Ectodermal cell (in vitro differentiated cells): ENCODE measurements around the gene ACSF3.

Experiments
- H3K27ac ChIP-seq: 2 replicates; pipeline ENCODE4 v1.7.0; 2013; ENCODE audit warnings: mild to moderate bottlenecking, low read depth, low read length; ENCODE audit not compliant: insufficient read depth, poor library complexity, severe bottlenecking
- H3K27me3 ChIP-seq: 2 replicates; pipeline ENCODE4 v1.7.0; 2013; ENCODE audit warnings: mild to moderate bottlenecking, low read length; ENCODE audit not compliant: insufficient read depth, control insufficient read depth, poor library complexity, severe bottlenecking
- H3K36me3 ChIP-seq: one replicate; pipeline ENCODE4 v1.7.0; 2013; ENCODE audit warnings: low read length; ENCODE audit not compliant: control insufficient read depth, insufficient read depth
- H3K4me1 ChIP-seq: one replicate; pipeline ENCODE4 v1.7.0; 2013; ENCODE audit warnings: low read length; ENCODE audit not compliant: control insufficient read depth, insufficient read depth
- H3K4me3 ChIP-seq: 2 replicates; pipeline ENCODE4 v1.7.0; 2013; ENCODE audit warnings: low read depth, low read length, control low read depth; ENCODE audit not compliant: insufficient read depth
- H3K9me3 ChIP-seq: 2 replicates; pipeline ENCODE4 v1.7.0; 2013; ENCODE audit warnings: mild to moderate bottlenecking, low read length, moderate library complexity; ENCODE audit not compliant: control insufficient read depth
- WGBS, 2 experiments: methylation state at CpG; one replicate each; pipeline ENCODE4 v1.1.7; 2013; ENCODE audit warnings: missing lambda C conversion rate in 2 of 2; 5-methylcytosine and 5-hydroxymethylcytosine counted together

The ACSF3 gene

DNA sequence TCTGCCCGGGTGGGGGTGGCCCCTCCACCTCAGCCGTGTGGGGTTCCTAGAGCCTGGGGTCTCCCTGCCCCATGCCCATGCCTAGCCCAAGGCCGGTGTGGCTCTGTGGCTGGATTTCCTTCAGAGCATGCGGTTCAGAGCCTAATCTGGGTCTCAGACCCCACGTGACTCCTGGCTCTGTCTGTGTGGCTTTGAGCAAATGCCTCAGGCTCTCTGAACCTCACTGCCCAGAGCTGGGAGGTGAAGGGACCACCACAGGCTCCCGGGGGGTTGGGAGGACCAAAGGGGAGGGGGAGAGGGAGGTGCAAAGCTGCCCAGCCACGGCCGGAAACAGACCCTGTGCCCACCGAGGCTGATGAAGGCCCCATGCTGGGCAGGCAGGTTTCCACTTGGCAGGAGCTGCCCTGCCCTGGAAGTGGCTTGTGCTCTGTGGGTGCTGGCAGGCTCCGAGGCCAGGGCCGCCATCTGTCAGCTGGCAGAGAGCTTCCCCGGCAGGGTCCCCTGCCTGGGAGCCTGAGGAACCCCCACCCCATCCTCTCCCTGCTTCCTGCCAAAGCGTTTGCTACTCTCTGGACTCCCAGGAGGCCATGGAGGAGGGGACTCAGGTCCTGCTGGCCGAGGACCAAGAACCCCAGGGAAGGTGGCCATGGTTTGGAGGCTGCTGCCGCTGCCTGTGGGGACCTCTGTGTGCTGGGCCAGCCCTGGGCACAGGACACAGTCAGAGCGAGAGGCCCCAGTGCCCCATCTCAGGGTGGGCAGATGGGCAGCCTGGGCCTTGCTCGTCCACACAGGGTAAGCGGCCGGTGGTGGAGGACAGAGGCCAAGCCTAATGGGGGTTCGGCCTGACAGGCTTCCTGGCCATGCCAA is 81.9 kb downstream of the ACSF3 start:
- H3K27ac ChIP-seq, result no peak overlapping the region
- WGBS, 2 experiments, result 86 to 88% methylated on average over 20 of the region's 20 CpGs
- H3K27me3 ChIP-seq, result peaks cover 13% of the 10 kb centered on the region
- no peaks in the 10 kb centered on the region for H3K9me3 ChIP-seq
- H3K36me3 ChIP-seq, result no peaks in the 10 kb centered on the region
- no peak overlapping the region for H3K4me3 ChIP-seq
- H3K4me1 ChIP-seq, result peaks cover 33% of the 10 kb centered on the region

DNA sequence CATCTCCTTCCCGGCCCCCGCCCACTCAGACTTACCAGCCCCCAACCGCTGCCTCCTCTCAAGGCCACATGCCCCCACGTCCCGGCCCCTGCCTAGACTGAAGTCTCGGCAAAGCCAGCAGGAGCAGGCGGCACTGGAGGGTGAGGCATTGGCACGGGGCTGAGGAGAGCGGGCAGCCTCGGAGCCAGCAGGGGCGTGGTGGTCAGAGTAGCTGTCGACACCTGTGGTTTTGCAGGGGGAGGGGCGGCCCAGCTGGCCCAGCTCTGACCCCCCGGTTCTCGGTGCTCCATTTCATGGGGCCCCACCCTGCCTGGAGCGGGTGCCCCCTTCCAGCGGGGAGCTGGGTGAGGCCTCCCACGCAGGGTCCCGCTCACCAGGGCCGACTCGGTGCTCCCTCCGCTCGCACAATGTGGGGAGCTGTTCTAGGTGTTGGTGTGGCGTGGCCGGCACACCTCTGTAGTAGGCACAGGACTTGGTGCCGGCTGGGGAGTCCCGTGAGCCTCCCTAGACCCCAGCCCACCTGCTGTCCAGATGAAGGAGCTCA is 82.6 kb downstream of the ACSF3 start:
- no peak overlapping the region for H3K4me3 ChIP-seq
- WGBS, 2 experiments, result 91 to 92% methylated on average over 27 of the region's 27 CpGs

DNA sequence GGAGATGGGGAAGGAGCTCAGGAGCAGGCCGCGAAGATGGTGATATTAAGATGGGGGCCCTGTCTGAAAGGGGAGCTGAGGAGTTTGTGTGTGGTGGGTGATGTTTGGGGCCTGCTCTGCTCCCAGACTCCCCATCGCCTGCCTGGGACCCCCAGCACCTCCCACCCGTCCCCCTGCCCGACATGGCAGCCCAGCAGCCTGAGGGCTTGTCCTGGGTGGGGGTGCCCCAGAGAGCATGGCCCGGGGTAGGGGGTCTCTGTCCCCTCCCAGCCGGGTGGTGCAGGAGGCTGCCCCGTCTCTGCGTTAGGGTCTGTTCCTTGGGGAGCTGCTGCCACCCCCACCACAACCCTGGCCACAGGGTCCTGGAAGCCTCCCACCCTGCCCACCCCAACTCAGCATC is 83.1 kb downstream of the ACSF3 start:
- no peaks in the 10 kb centered on the region for H3K36me3 ChIP-seq
- no peak overlapping the region for H3K4me3 ChIP-seq
- H3K27ac ChIP-seq, result no peak overlapping the region
- 94% methylated on average over 9 of the region's 9 CpGs for WGBS, 2 experiments
- H3K27me3 ChIP-seq, result peaks cover 5% of the 10 kb centered on the region
- no peaks in the 10 kb centered on the region for H3K9me3 ChIP-seq
- H3K4me1 ChIP-seq, result peaks cover 30% of the 10 kb centered on the region

More for the DNA sequence above, 82.6 kb downstream of the ACSF3 start:
- Histone ChIP-seq H3K27ac (no peak overlapping the region), H3K27me3 (peaks cover 6% of the 10 kb centered on the region), H3K36me3 (no peaks in the 10 kb centered on the region), H3K9me3 (no peaks in the 10 kb centered on the region), H3K4me1 (peaks cover 33% of the 10 kb centered on the region)

DNA sequence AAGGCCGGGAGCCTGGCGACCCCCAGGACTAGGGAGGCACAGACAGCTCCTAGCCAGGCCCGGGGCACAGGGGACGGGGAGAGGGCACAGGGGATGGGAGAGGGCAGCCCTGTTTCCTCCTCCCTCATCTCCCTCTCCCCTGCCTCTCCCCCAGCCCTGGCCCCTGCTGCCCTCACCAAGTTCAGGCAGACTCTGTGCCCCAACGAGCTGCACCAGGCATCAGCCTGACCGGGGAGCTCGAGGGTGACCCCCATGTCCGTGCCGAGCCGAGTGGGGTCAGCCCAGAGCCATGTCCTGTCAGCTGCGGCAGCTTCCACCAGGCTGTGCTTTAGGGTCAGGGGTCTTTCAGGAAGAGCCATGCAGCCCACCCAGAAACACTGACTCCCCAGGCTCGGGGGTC is 83.8 kb downstream of the ACSF3 start:
- Histone ChIP-seq H3K27me3 (no peaks in the 10 kb centered on the region), H3K4me1 (peaks cover 23% of the 10 kb centered on the region), H3K27ac (no peak overlapping the region), H3K36me3 (no peaks in the 10 kb centered on the region), H3K4me3 (no peak overlapping the region), H3K9me3 (no peaks in the 10 kb centered on the region)
- 92 to 93% methylated on average over 12 of the region's 12 CpGs for WGBS, 2 experiments

DNA sequence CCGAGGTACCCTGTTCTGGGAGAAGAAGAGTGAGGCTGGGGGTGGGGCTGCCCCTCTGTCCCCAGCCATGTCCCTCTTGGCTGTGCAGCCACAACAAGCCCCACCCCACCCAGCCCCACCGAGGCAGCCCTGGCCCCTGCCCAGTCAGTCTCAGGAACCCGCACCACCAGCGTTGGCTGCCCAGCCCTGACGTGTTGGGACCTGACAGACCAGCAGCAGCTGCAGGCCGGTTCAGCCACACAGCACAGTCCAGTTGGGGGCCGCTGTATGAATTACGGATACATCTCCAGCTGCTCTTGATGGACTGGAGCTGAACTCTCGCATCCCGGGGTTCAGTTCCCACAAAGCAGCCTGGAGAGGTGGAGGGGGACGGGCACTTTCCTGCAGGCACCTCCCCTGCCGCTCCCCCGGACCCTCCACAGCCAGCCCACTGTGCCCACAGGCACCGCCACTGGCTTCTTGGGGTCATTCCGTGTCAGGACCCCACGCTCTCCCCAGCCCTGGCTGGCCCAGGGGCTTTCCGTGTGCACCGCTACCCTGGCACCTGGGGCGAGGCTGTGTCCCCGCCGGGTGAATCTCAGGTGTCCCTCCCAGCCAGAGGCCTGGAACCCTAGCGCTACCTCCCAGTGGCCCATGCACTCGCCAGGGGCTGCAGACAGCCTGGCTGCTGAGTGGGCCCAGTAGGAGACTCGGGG is 84.9 kb downstream of the ACSF3 start:
- Histone ChIP-seq H3K9me3 (no peaks in the 10 kb centered on the region), H3K27ac (no peak overlapping the region), H3K4me1 (peaks cover 12% of the 10 kb centered on the region), H3K36me3 (no peaks in the 10 kb centered on the region), H3K27me3 (no peaks in the 10 kb centered on the region), H3K4me3 (no peak overlapping the region)
- 90 to 92% methylated on average over 24 of the region's 24 CpGs for WGBS, 2 experiments

DNA sequence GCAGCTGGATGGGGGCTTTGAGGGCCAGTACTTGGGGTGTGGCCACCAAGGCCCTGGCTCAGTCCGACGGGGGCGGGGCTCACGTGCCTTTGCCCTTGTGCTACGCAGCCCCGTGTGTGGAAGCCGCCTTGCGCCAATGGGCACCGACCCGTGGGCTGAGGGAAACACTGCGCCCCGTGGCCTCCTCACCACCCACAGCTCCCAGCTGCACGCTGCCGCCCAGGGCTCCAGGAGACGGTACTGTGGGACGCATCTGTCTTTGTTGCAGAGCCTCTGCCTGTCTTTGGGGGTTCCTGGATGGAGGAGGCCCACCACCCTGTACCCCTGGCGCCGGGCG is 85.5 kb downstream of the ACSF3 start:
- Histone ChIP-seq H3K36me3 (no peaks in the 10 kb centered on the region), H3K27ac (no peak overlapping the region), H3K4me1 (peaks cover 7% of the 10 kb centered on the region), H3K4me3 (no peak overlapping the region), H3K9me3 (no peaks in the 10 kb centered on the region), H3K27me3 (no peaks in the 10 kb centered on the region)
- 91% methylated on average over 19 of the region's 19 CpGs for WGBS, 2 experiments

DNA sequence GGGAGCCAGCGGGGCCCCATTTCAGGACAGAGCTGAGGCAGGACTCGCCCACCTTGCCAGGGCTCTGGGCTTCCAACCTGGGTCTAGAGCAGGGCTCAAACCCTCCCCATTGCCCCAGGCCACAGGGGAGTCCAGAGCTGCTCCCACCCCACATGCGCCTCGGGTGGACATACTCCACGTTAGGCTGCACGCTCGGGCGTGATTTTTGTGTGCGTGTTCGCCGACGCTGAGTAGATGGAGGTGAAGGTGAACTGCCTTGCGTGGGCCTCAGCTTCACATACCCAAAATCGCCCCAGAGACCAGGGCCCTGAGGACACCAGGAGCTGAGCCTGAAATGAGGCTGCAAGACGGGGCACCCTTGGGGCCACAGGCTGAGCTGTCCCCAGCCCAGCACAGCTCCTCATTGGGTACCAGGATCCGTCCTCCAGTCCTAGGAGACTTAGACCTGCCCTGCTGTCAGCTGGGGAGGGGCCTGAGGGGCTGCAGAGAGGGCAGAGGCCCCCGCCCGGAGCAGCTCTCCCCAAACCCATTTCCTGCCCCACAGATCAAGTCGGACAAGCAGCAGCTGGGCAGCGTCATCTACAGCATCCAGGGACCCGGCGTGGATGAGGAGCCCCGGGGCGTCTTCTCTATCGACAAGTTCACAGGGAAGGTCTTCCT is 86.1 kb downstream of the ACSF3 start:
- Histone ChIP-seq H3K4me1 (peaks cover under 1% of the 10 kb centered on the region), H3K9me3 (no peaks in the 10 kb centered on the region), H3K36me3 (no peaks in the 10 kb centered on the region), H3K27me3 (no peaks in the 10 kb centered on the region), H3K27ac (no peak overlapping the region), H3K4me3 (no peak overlapping the region)
- 92 to 94% methylated on average over 25 of the region's 25 CpGs for WGBS, 2 experiments

DNA sequence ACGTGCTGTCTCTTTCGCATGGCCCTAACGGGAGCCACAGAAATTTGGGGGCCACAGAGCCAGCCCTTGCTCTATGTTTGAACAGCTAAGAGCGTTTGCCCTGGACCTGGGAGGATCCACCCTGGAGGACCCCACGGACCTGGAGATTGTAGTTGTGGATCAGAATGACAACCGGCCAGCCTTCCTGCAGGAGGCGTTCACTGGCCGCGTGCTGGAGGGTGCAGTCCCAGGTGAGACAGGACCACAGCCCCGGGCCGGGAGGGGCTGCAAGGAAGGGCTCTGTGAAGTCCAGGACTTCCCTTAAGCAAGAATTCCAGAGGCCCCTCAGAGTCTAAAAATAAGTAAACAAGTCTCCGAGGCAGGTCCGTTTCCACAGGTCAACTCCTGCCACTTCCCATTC is 89.8 kb downstream of the ACSF3 start:
- Histone ChIP-seq H3K36me3 (no peaks in the 10 kb centered on the region), H3K27ac (no peak overlapping the region), H3K27me3 (no peaks in the 10 kb centered on the region), H3K4me3 (no peak overlapping the region), H3K4me1 (no peaks in the 10 kb centered on the region), H3K9me3 (no peaks in the 10 kb centered on the region)
- 72 to 75% methylated on average over 13 of the region's 13 CpGs for WGBS, 2 experiments

DNA sequence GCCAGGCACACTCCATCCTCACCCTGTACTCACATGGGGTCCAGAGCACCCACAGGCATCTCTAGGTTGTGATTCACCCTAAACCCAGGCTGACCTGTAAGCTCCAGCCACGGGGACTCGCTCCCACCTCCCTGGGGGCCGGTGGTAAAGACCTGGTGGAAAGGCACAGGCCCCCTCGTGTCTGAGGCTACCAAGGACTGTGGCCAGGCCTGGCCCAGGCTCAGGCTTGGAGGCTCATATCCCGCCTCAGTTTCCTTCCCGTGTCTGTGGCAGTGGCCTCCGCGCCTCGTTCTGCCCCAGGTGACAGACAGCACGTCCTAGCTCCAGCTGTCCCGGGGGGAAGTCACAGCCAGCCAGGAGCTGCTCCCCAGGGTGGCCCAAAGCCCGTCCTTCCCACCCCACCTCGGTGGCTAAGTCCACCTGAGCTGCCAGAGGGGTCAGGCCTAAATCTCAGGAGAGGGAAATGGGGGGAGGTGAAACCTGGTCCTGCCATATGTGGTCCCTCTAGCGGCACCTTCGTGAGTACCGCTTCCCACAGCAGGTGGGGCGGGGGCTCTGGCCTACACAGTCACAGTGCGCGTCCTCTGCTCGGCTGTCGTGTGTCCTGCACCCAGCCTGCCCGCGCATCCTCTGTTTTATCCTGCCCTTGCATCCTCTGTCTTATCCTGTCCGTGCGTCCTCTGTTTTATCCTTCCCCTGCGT is 90.5 kb downstream of the ACSF3 start:
- H3K4me1 ChIP-seq, result no peaks in the 10 kb centered on the region
- 87 to 88% methylated on average over 26 of the region's 26 CpGs for WGBS, 2 experiments
- no peaks in the 10 kb centered on the region for H3K27me3 ChIP-seq
- no peaks in the 10 kb centered on the region for H3K9me3 ChIP-seq
- no peak overlapping the region for H3K27ac ChIP-seq
- H3K4me3 ChIP-seq, result no peak overlapping the region
- no peaks in the 10 kb centered on the region for H3K36me3 ChIP-seq

DNA sequence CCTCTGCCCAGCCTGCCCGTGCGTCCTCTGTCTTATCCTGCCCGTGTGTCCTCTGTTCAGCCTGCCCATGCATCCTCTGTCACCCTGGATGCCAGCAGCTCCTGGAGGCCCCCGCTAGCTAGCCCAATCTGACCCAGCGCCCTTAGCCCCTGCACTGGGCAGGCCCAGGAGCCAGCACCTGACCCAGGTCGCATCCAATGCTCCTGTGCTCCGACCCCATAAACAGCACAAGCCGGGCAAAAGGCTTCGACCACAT is 91.0 kb downstream of the ACSF3 start:
- WGBS, 2 experiments, result 91% methylated on average over 9 of the region's 9 CpGs
- Histone ChIP-seq H3K4me3 (no peak overlapping the region), H3K36me3 (no peaks in the 10 kb centered on the region), H3K9me3 (no peaks in the 10 kb centered on the region), H3K4me1 (no peaks in the 10 kb centered on the region), H3K27ac (no peak overlapping the region), H3K27me3 (peaks cover under 1% of the 10 kb centered on the region)
